Measurements from ENCODE around the gene AGTR1.

The AGTR1 gene

GRCh38 chr3:148729476-148730055, 31.9 kb downstream of the AGTR1 start:
- peak; percentile 19 for DNase-seq (ENCODE audit: low read depth)
- H3K4me3 ChIP-seq (ENCODE audit: low read depth, low read length), result no peak overlapping the region
- TF ChIP-seq CTCF (conservative IDR thresholded peaks at IDR 0.05; ENCODE audit: low read depth, low read length), result no peak

- H3K4me3 ChIP-seq (ENCODE audit: low read depth, low read length), result no peak overlapping the region
- no peak for TF ChIP-seq CTCF (conservative IDR thresholded peaks at IDR 0.05; ENCODE audit: low read depth, low read length)
- DNase-seq (ENCODE audit: low read depth), result no peak
Measured at GRCh38 chr3:148730676-148731075, 33.0 kb downstream of the AGTR1 start.

- DNase-seq (ENCODE audit: low read depth), result peak; percentile 33
- no peak for TF ChIP-seq CTCF (conservative IDR thresholded peaks at IDR 0.05; ENCODE audit: low read depth, low read length)
- H3K4me3 ChIP-seq (ENCODE audit: low read depth, low read length), result no peak overlapping the region
Measured at GRCh38 chr3:148735597-148735996, 37.9 kb downstream of the AGTR1 start.

- no peak for TF ChIP-seq CTCF (conservative IDR thresholded peaks at IDR 0.05; ENCODE audit: low read depth, low read length)
- DNase-seq (ENCODE audit: low read depth), result no peak
- H3K4me3 ChIP-seq (ENCODE audit: low read depth, low read length), result no peak overlapping the region
Measured at GRCh38 chr3:148736086-148736485, 38.4 kb downstream of the AGTR1 start.

GRCh38 chr3:148737104-148737530, 39.4 kb downstream of the AGTR1 start:
- H3K4me3 ChIP-seq (ENCODE audit: low read depth, low read length), result no peak overlapping the region
- DNase-seq (ENCODE audit: low read depth), result peak; percentile 22
- no peak for TF ChIP-seq CTCF (conservative IDR thresholded peaks at IDR 0.05; ENCODE audit: low read depth, low read length)

GRCh38 chr3:148739720-148740119, 42.0 kb downstream of the AGTR1 start:
- no peak for TF ChIP-seq CTCF (conservative IDR thresholded peaks at IDR 0.05; ENCODE audit: low read depth, low read length)
- DNase-seq (ENCODE audit: low read depth), result no peak
- no peak overlapping the region for H3K4me3 ChIP-seq (ENCODE audit: low read depth, low read length)

- DNase-seq (ENCODE audit: low read depth), result no peak
- no peak for TF ChIP-seq CTCF (conservative IDR thresholded peaks at IDR 0.05; ENCODE audit: low read depth, low read length)
- H3K4me3 ChIP-seq (ENCODE audit: low read depth, low read length), result no peak overlapping the region
Measured at GRCh38 chr3:148740291-148740690, 42.6 kb downstream of the AGTR1 start.

Data from choroid plexus epithelial cell (primary cell).